ENCODE results near the gene LTK.

Gene LTK

GRCh38 chr15:41506796-41507341 is 6.8 kb downstream of the LTK start:
- Histone ChIP-seq H3K27ac (no peak overlapping the region), H3K27me3 (peaks cover 0 to 58% of the 10 kb centered on the region in 2 donors), H3K9me3 (no peaks in the 10 kb centered on the region), H3K36me3 (no peaks in the 10 kb centered on the region), H3K4me3 (no peak overlapping the region), H3K4me1 (peaks cover 3 to 22% (median 14%) of the 10 kb centered on the region in 4 donors)
- intact Hi-C loops (cut with DNase I; ENCODE audit: low total_unique reads): no loop called here
- no peak for DNase-seq
- TF ChIP-seq CTCF (IDR thresholded peaks at IDR 0.05): no peak

GRCh38 chr15:41505776-41506175 is 7.9 kb downstream of the LTK start:
- Histone ChIP-seq H3K4me3 (no peak overlapping the region), H3K4me1 (peaks cover 3 to 21% (median 17%) of the 10 kb centered on the region in 4 donors), H3K27me3 (peaks cover 0 to 58% of the 10 kb centered on the region in 2 donors), H3K27ac (no peak overlapping the region), H3K36me3 (no peaks in the 10 kb centered on the region), H3K9me3 (no peaks in the 10 kb centered on the region)
- TF ChIP-seq CTCF (IDR thresholded peaks at IDR 0.05): no peak
- intact Hi-C loops (cut with DNase I; ENCODE audit: low total_unique reads): no loop called here
- DNase-seq: no peak

- no peak for DNase-seq
- intact Hi-C loops (cut with DNase I; ENCODE audit: low total_unique reads): no loop called here
- Histone ChIP-seq H3K4me1 (peaks cover 3 to 21% (median 17%) of the 10 kb centered on the region in 4 donors), H3K9me3 (no peaks in the 10 kb centered on the region), H3K27me3 (peaks cover 0 to 59% of the 10 kb centered on the region in 2 donors), H3K27ac (no peak overlapping the region), H3K4me3 (no peak overlapping the region), H3K36me3 (no peaks in the 10 kb centered on the region)
- TF ChIP-seq CTCF (IDR thresholded peaks at IDR 0.05): no peak
These were observed 8.7 kb downstream of the LTK start for GRCh38 chr15:41504751-41505492.

GRCh38 chr15:41503669-41504010 is 10.0 kb downstream of the LTK start:
- no peaks in the 10 kb centered on the region for H3K9me3 ChIP-seq
- H3K4me3 ChIP-seq: no peak overlapping the region
- intact Hi-C loops (cut with DNase I; ENCODE audit: low total_unique reads): no loop called here
- peaks cover 0 to 59% of the 10 kb centered on the region in 2 donors for H3K27me3 ChIP-seq
- H3K4me1 ChIP-seq: peaks cover 3 to 21% (median 17%) of the 10 kb centered on the region in 4 donors
- no peak overlapping the region for H3K27ac ChIP-seq
- TF ChIP-seq CTCF (IDR thresholded peaks at IDR 0.05): no peak
- no peak for DNase-seq
- no peaks in the 10 kb centered on the region for H3K36me3 ChIP-seq

GRCh38 chr15:41502795-41503668 is 10.6 kb downstream of the LTK start:
- Histone ChIP-seq H3K9me3 (no peaks in the 10 kb centered on the region), H3K4me1 (peaks cover 3 to 21% (median 17%) of the 10 kb centered on the region in 4 donors), H3K27me3 (peaks cover 0 to 58% of the 10 kb centered on the region in 2 donors), H3K4me3 (peak overlapping the region in 1 of 2 donors; percentile 22), H3K27ac (no peak overlapping the region), H3K36me3 (no peaks in the 10 kb centered on the region)
- DNase-seq: no peak
- intact Hi-C loops (cut with DNase I; ENCODE audit: low total_unique reads): no loop called here
- TF ChIP-seq CTCF (IDR thresholded peaks at IDR 0.05): no peak
